Calu3 (cell line): Measurements from ENCODE around the gene PARP12. TPM values are rescaled to one million over a fixed set of nuclear protein-coding genes. Genes with fewer than 3 reads are reported as not detected.

ENCODE experiments used
- BruUV-seq: library from RNA; stranded (reverse); fragments of 400-500 nt; replicated peaks from 2 replicates; lab custom pipeline; 2021; lab: Mats Ljungman, UMichigan
- CTCF ChIA-PET: fragments of 300-600 bp; sonication (Branson Sonifier 250); formaldehyde crosslinking; loops from one replicate; lab custom pipeline; 2022; ENCODE audit warnings: antibody characterized with exemption; lab: Charles Lee
- DNase-seq: peaks from one replicate; pipeline ENCODE4 v3.0.0; 2022
- H3K27ac Mint-ChIP-seq: one replicate; pipeline ENCODE4 v1.8.0; 2022; ENCODE audit warnings: mixed read lengths; ENCODE audit not compliant: unreplicated experiment
- H3K27me3 Mint-ChIP-seq: one replicate; pipeline ENCODE4 v1.8.0; 2022; ENCODE audit warnings: mixed read lengths; ENCODE audit not compliant: unreplicated experiment
- H3K36me3 Mint-ChIP-seq: one replicate; pipeline ENCODE4 v1.8.0; 2022; ENCODE audit warnings: mild to moderate bottlenecking, moderate library complexity, mixed read lengths; ENCODE audit not compliant: insufficient read depth, unreplicated experiment
- H3K4me1 Mint-ChIP-seq: one replicate; pipeline ENCODE4 v1.8.0; 2022; ENCODE audit warnings: mild to moderate bottlenecking, low read depth, mixed read lengths; ENCODE audit not compliant: unreplicated experiment
- H3K4me3 Mint-ChIP-seq: one replicate; pipeline ENCODE4 v1.8.0; 2022; ENCODE audit warnings: mild to moderate bottlenecking, low read depth, moderate library complexity, mixed read lengths; ENCODE audit not compliant: unreplicated experiment
- H3K9me3 Mint-ChIP-seq: one replicate; pipeline ENCODE4 v1.8.0; 2022; ENCODE audit warnings: low read depth, mixed read lengths; ENCODE audit not compliant: unreplicated experiment
- CTCF ChIP-seq: fragments of 200-600 bp; IDR thresholded peaks from one replicate; pipeline ENCODE4 v1.8.0; 2022; ENCODE audit warnings: antibody characterized with exemption; ENCODE audit not compliant: unreplicated experiment
- intact Hi-C: fragments of 100-400 bp; cut with micrococcal nuclease; formaldehyde crosslinking; loops from one replicate; pipeline ENCODE4 v1.10.0; 2022; ENCODE audit not compliant: unreplicated experiment
- total RNA-seq: library from RNA; stranded (reverse); gene quantifications from 2 replicates; pipeline ENCODE4 v1.2.3, GENCODE V29; 2022

The PARP12 gene
- total RNA-seq, 1 experiment from 2014 or later = 66.6 TPM

DNA sequence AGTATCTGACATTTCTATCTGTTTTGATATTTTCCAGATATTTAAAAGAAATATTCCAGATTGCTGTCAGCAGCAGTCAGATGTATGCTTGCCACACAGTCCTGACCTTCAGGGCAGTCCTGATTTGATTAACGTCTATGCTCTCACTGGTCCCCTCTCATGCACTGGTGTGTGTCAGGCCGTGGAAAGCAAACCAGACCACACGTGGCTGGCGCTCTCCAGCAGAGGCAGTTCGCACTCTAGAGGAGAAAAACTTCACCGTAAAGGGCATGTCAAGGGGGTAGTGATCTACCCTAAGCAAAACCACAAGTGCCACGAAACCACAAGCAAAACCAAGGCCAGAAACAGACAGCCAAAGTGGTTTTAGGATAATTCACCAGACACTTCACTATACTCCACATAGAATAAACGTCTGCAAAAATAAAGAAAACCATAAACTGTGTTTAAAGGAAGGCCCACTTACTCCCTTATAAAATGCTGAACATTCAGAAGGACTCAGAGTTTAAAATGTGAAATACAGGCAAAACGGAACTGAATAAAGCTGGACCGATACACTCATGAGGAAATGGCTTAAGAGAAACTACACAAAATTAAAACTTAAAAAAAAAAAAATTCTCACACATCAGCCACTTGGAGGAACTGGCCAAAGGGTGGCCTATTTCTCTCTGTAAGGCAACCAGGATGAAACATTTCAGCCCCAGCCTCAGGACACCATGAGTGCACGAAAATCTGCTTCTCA is 26.4 kb downstream of the PARP12 start:
- Mint-ChIP-seq H3K4me3 (no peak overlapping the region), H3K4me1 (no peaks in the 10 kb centered on the region), H3K36me3 (peaks cover 13% of the 10 kb centered on the region), H3K27ac (no peak overlapping the region), H3K27me3 (no peaks in the 10 kb centered on the region), H3K9me3 (no peaks in the 10 kb centered on the region)
- BruUV-seq = no TSS peak
- no peak for DNase-seq
- intact Hi-C loops = no loop called here
- TF ChIP-seq CTCF = no peak
- CTCF ChIA-PET = no interaction called here

GRCh38 chr7:140035400-140036223 is 27.1 kb downstream of the PARP12 start:
- Mint-ChIP-seq H3K9me3 (no peaks in the 10 kb centered on the region), H3K27me3 (no peaks in the 10 kb centered on the region), H3K36me3 (peaks cover 10% of the 10 kb centered on the region), H3K4me3 (no peak overlapping the region), H3K4me1 (no peaks in the 10 kb centered on the region), H3K27ac (no peak overlapping the region)
- BruUV-seq = no TSS peak
- intact Hi-C loops = no loop called here
- CTCF ChIA-PET = interaction anchor here (0.6 kb wide), 1 partner anchor 882 kb away, joined by 6 read pairs; no protein-coding TSS in a partner anchor
- TF ChIP-seq CTCF = no peak
- DNase-seq = no peak

DNA sequence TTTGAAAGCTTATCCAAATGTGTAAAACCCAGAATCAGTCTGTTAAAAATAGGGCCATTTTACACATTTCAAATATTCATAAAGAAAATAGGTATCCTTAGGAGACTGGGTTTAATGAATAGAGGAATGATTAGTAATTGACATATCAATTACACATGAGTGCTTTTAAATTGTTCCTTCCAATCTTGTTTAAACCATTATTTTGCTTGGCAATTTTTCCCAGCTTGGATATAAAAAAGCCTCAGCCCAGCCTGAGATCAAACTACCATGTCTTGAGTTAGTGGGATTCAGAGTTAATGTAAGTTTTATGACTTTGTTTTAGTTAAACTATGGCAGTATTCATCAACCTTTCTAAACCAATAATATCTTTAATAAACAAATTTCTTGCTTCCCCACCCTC is 28.3 kb downstream of the PARP12 start:
- no TSS peak for BruUV-seq

More for the DNA sequence above, 28.3 kb downstream of the PARP12 start:
- intact Hi-C loops = no loop called here
- Mint-ChIP-seq H3K27me3 (no peaks in the 10 kb centered on the region), H3K27ac (no peak overlapping the region), H3K4me1 (no peaks in the 10 kb centered on the region), H3K9me3 (no peaks in the 10 kb centered on the region), H3K4me3 (no peak overlapping the region), H3K36me3 (peaks cover 4% of the 10 kb centered on the region)
- TF ChIP-seq CTCF = no peak
- CTCF ChIA-PET = no interaction called here
- no peak for DNase-seq
